ENCODE measurements around the gene ASMTL. TPM values are rescaled to one million over a fixed set of nuclear protein-coding genes. Genes with fewer than 3 reads are reported as not detected.
A peak's percentile ranks its signal among the peaks of the same experiment; 100 is the strongest.
"Not testable (repeated sequence)": the region's sequence is repeated elsewhere in the genome, so short reads cannot be mapped to it uniquely, and the experiment has no call there.

Gene ASMTL
- total RNA-seq, 1 donor from 2014 or later, result 31.8 TPM

DNA sequence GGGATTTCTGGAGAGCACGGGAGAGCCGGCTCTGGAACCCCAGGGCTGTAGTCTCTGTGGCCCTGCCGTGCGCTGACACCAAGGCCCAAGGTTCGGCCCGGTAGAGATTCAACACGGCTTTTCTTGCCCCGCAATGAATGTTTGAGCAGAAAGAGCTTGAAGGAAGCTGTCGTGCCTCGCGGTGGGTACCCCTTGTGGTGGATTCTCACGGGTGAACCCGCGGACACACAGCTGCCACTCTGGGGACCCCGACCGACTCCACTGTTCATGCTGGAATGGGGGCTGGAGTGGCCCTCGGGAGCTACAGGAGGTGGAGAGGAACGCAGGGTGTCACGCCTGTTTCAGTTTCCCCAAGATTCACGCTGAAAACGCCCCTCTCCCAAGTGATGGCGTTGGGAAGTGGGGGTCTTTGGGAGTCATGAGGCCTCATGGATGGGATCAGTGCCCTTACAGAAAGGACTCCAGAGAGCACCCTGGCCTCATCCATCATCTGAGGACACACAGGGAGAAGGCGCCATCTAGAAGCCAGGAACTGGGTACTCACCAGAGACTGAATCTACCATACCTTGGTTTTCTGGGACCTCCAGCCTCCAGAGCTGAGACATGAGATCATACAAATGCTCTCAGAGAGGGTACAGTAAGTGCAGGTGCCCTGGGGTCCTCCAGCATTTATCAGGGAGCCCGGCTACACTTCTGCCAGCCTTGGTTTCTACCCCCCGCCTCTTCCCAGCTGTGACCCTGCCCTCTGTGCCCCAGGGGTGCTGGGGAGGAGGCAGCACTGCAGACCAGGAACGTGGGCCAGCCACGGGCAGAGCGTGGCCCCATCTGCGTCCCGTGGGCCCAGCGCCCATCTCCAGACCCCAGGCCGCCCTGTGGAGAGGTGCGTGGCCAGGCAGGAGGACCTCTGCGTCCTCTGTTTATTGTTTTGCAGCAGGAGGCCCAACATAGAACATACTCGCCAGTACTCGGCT, 67.2 kb downstream of the ASMTL start:
- peak; percentile 1 for ATAC-seq (ENCODE audit: poor library complexity)

DNA sequence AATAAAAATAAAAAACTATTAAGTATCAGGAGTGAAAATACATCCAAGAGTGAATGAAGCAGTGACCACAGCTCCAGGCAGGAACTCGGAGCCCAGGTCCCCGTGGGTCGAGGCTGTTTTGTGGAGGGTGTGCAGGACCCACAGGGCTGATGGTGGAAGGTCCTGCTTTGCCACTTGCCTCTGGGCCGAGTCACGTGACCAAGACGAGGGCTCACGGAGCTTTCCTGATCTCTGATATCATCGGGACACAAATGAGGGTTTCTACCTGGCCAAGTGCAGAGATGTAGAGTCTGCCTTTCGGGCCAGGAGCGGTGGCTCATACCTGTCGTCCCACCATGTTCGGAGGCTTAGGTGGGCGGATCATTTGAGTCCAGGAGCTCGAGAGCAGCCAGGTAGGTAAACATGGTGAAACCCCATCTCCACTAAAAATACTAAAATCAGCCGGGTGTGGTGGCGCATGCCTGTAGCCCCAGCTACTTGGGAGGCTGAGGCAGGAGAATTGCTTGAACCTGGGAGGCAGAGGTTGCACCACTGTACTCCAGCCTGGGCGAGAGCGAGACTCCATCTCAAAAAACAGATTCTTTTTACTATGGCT, 68.0 kb downstream of the ASMTL start:
- DNase-seq, result peak; percentile 33
- peak; percentile 3 for ATAC-seq (ENCODE audit: poor library complexity)
- intact Hi-C loops (cut with DNase I), result no loop called here

More for the DNA sequence above, 67.2 kb downstream of the ASMTL start:
- DNase-seq, result no peak
- intact Hi-C loops (cut with DNase I), result no loop called here

GRCh38 chrX:1380672-1381233, 72.0 kb downstream of the ASMTL start:
- intact Hi-C loops (cut with DNase I), result no loop called here
- ATAC-seq (ENCODE audit: poor library complexity), result no peak
- peak; percentile 41 for DNase-seq

DNA sequence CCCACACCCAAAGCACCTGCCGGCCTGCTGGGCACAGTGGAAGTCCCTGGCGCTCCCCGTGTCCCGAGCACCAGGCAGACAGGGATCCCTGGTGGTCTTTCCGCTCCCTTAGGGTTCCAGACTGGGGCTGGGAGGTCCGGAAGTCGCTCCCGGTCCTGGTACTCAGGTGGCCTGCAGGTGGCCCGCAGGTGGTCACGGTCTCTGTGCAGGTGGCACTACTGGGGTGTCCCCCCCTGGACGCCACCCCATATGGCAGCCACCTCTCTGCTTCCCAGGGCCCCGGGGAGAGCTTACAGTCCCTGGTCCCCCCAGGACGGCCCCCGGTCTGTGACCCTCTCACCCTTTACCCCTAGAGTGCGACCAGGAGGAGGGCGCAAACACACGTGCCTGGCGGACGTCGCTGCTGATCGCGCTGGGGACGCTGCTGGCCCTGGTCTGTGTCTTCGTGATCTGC, 74.4 kb downstream of the ASMTL start:
- intact Hi-C loops (cut with DNase I), result no loop called here
- ATAC-seq (ENCODE audit: poor library complexity) (no peak), DNase-seq (no peak)

- ATAC-seq (ENCODE audit: poor library complexity), result no peak
- DNase-seq, result no peak
- intact Hi-C loops (cut with DNase I), result no loop called here
These were observed 84.4 kb downstream of the ASMTL start for GRCh38 chrX:1368385-1368698.

DNA sequence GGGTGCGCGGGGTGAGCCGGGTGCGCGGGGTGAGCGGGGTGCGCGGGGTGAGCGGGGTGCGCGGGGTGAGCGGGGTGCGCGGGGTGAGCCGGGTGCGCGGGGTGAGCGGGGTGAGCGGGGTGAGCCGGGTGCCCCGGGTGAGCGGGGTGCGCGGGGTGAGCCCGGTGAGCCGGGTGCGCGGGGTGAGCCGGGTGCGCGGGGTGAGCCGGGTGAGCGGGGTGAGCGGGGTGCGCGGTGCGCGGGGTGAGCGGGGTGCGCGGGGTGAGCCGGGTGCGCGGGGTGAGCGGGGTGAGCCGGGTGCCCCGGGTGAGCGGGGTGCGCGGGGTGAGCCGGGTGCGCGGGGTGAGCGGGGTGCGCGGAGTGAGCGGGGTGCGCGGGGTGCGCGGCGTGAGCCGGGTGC, 86.3 kb downstream of the ASMTL start:
- DNase-seq; intact Hi-C loops (cut with DNase I); ATAC-seq (ENCODE audit: poor library complexity): not testable (repeated sequence)

GRCh38 chrX:1361910-1362309, 90.8 kb downstream of the ASMTL start:
- ATAC-seq (ENCODE audit: poor library complexity) (no peak), DNase-seq (no peak)
- intact Hi-C loops (cut with DNase I), result no loop called here

DNA sequence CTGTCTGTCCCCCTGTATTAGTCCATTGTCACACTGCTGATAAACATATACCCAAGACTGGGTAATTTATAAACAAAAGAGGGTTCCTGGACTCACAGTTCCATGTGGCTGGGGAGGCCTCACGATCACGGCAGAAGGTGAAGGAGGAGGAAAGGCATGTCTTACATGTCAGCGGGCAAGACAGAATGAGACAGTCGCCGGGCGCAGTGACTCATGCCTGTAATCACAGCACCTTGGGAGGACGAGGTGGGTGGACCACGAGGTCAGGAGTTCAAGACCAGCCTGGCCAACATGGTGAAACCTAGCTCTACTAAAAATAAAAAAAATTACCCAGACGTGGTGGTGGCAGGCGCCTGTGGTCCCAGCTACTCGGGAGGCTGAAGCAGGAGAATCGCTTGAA, 91.4 kb downstream of the ASMTL start:
- ATAC-seq (ENCODE audit: poor library complexity) (no peak), DNase-seq (no peak)

DNA sequence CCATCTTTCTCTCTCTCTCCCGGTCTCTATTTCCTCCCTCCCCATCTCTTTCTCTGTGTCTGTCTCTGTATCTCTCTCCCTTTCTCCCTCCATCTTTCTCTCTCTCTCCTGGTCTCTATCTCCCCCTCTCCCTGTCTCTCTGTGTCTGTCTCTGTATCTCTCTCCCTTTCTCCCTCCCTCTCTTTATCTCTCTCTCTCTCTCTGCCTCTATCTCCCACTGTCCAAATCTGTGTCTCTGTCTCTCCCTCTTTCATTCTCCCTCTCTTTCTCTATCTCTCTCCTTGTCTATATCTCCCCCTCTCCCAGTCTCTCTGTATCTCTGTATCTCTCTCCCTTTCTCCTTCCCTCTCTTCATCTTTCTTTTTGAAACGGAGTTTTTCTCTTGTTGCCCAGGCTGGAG, 92.5 kb downstream of the ASMTL start:
- intact Hi-C loops (cut with DNase I), result no loop called here
- no peak for ATAC-seq (ENCODE audit: poor library complexity)
- no peak for DNase-seq

More for the DNA sequence above, 91.4 kb downstream of the ASMTL start:
- intact Hi-C loops (cut with DNase I), result no loop called here

GRCh38 chrX:1359477-1359873, 93.2 kb downstream of the ASMTL start:
- no peak for ATAC-seq (ENCODE audit: poor library complexity)
- intact Hi-C loops (cut with DNase I), result no loop called here
- no peak for DNase-seq

DNA sequence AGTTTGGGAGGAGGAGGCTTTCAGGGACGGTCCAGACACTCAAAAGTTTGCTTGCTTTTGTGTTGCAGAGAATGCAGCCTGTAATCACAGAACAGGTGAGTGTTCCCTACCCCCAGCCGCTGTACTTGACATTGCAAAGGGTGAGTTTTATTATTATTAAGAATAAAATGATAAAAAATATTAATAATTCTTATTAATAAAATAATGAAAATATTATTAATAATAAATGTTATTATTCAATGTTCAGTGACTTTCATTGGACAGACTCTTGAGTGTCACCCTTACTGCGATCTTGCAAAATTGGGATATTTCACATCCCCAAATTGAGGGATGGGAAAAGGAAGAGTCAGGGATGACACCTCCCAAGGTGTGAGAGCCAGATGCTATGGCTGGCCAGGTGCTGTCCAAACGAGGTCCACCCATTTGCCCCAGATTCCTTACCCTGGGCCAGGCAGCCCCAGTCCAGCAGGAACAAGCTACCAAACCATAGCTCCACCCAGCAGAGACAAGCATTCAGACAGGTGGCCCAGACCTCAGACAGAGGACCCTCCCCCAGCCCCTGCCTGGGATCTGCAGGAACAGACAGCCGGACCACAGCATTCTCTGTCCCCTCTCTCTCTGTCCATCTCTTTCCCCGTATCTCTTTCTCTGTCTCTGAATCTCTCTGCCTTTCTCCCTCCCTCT, 93.8 kb downstream of the ASMTL start:
- ATAC-seq (ENCODE audit: poor library complexity), result no peak
- intact Hi-C loops (cut with DNase I), result no loop called here
- DNase-seq, result no peak

DNA sequence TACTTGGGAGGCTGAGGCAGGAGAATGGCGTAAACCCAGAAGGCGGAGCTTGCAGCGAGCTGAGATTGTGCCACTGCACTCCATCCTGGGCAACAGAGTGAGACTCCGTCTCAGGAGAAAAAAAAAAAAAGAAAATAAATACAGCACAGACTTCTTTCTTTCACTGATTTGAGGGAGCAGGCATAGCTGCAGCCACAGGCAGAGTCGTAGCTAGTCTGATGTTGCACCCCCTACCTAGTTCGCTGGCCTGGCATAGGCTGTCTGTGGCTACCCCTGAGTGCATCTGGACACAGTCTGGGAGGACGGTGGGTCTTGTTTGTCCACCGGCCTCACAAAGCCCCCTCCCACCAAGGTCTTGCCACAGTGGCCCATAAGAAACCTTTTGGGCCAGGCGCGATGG, 94.7 kb downstream of the ASMTL start:
- intact Hi-C loops (cut with DNase I), result no loop called here
- DNase-seq (no peak), ATAC-seq (ENCODE audit: poor library complexity) (no peak)

DNA sequence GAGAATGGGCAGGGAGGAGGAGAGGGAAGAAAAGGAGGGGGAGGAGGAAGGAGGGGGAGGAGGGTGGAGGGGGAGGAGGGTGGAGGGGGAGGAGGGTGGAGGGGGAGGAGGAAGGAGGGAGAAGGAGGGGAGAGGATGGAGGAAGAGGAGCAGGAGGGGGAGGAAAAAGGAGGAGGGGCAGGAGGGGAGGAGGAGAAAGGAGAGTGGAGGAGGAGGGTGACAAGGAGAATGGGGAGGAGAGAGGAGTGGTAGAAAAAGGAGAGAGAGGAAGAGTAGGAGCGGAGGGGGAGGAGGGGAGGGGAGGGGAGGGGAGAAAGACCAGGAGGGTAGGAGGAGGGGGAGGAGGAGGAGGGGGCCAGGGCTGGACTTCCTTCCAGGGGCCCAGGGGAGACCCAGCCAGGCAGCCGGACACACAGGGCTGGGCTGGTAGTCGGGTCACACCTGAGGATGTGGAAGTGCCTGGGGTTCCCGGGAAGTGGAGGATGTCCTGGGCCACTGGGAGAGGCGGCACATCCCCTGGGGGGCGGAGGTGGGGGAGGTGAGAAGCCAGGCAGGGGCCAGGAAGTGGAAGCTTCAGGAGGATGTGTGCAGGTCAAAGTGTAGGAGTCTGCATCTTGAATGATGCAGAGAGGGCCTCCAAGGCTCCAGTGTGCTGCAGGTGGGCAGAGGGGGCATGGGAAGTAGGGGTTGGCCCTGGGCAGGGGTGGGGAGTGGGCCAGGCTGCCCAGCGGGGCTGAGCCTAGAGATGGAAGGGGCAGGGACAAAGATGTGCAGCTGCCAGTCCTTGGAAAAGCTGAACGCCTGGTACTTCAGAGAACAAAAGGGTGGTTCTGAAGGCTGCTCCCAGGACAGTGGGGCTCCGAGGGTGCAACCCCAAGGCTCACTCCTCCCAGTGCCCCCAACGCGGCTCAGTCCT, 97.3 kb downstream of the ASMTL start:
- DNase-seq, result no peak
- intact Hi-C loops (cut with DNase I), result no loop called here
- ATAC-seq (ENCODE audit: poor library complexity), result no peak

DNA sequence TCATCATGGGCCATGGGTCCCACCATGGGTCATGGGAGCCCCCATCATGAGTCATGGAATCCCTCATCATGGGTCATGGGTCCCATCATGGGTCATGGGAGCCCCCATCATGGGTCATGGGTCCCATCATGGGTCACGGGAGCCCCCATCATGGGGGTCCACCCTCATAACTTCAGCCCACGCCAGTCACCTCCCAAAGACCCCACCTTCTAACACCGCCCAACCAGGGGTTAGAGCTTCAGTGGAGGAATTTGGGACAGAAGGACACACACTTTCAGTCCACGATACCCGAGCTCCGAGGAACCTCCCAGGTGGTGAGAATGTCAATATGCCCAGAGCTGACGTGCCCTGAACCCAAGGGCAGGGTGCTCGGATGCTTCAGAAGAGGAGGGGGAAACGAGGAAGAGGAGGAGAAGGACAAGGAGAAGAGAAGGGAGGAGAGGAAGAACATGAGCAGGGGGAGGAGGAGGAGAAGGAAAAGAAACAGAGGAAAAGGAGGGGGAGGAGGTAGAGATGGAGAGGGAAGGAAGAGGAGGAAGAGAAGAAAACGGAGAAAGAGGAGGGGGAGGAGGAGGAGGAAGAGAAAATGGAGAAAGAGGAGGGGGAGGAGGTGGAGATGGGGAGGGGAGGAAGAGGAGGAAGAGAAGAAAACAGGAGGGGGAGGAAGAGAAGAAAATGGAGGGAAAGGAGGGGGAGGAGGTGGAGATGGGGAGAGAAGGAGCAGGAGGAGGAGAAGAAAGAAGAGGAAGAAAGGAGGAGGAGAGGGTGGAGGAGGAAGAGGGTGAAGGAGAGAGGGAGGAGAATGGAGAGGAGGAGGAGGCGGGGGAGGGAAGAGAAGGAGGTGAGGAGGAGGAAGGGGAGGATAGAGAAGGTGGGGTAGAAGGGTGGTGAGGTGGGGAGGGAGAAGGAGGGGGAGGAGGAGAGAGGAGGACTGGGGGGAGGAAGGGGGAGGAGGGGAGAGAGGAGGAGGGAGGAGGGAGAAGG, 98.4 kb downstream of the ASMTL start:
- intact Hi-C loops (cut with DNase I), result no loop called here
- DNase-seq (no peak), ATAC-seq (ENCODE audit: poor library complexity) (no peak)

All from Right ventricle myocardium superior (tissue), 1 donor.